GM19025 (cell line): ENCODE measurements around the gene SLC38A1.
"Not testable (repeated sequence)": the region's sequence is repeated elsewhere in the genome, so short reads cannot be mapped to it uniquely, and the experiment has no call there.

Source experiments
- ATAC-seq: cut with Tn5 transposase; IDR thresholded peaks from one replicate; pipeline ENCODE4 v1.9.1; 2021; ENCODE audit warnings: mild to moderate bottlenecking, low read depth, moderate library complexity; ENCODE audit not compliant: unreplicated experiment

SLC38A1 gene

GRCh38 chr12:46265102-46265501 lies 3.7 kb downstream of the SLC38A1 start:
- no peak for ATAC-seq

DNA sequence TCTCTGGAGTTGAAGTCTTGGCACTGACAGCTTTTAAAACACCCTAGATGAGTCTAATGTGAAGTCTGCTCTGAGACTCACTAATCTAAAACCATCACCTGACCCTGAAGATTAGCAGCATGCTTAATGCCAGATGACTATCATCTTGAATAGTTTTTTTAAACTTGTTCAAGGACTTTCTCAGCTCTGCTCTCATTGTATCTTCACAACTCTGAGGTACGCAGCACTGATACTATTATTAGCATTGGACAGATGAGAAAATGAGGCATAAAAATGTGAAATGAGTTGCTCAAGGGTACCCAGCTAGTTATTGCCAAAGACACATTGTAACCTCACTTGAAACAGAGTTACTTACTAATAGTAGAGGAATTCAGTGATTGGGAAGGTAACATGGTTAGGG lies 4.8 kb downstream of the SLC38A1 start:
- ATAC-seq = no peak

DNA sequence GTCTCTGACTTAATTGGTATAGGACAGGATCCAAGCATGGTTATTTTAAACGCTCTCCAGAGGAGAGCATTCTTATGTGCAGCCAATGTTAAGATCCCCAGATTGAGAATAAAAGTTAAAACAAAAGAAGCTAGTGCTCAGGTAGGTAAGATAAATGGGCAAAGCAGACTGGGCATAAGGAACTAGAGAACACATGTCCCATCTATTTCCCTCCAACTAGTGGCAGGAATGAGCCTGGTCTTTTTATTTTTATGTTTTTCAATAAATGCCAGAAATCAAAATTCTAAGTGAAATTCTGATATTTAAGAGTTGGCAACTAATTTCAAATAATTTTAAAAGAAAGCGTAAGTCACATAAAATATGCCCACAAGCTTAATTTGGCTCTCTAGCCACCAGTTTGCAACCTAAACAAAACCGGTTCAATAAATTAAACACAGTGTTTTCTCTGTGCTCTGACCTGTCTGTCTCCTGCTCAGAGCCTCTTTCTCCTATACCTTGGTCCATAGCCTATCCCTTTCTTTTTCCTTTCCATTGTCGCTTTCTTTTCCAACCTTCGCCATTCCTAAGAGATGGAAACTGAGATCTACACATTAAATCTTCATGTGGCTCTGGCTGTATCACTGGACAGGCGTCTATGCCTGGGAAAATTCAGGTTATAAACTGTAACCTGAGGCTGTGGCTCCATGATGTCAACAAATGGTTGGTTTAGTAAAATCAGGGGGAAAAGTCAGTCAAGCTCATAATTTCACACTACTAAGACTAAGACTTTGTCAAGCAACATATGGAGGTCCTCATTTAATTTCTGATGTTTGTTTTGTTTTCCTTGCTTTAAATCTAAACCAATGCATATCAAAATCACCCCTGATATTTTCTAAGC lies 5.5 kb downstream of the SLC38A1 start:
- ATAC-seq = no peak

- ATAC-seq = no peak
Measured at GRCh38 chr12:46261646-46262045, 7.2 kb downstream of the SLC38A1 start.

GRCh38 chr12:46260913-46261476 lies 7.8 kb downstream of the SLC38A1 start:
- no peak for ATAC-seq

- ATAC-seq = no peak
Measured at GRCh38 chr12:46260124-46260912, 8.5 kb downstream of the SLC38A1 start.

GRCh38 chr12:46259713-46260112 lies 9.1 kb downstream of the SLC38A1 start:
- no peak for ATAC-seq

DNA sequence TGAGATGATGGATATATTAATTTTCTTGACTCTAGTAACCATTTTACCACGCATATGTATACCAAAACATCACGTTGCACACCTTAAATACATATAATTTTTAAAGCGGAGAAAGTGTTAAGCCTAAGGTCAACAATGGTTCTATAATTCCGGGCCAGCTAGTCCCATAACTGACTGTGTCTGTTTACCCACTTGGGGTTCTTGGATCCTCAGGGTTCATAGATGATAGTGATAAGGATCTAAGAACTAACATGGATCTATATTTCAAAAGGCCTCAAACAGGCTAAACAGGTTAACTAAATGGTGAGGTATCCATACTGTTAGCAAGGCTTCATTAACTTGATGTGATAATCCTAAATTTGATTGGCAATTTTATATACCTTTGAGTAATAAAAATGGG lies 9.8 kb downstream of the SLC38A1 start:
- ATAC-seq = no peak

- ATAC-seq = no peak
Measured at GRCh38 chr12:46258129-46258528, 10.7 kb downstream of the SLC38A1 start.

DNA sequence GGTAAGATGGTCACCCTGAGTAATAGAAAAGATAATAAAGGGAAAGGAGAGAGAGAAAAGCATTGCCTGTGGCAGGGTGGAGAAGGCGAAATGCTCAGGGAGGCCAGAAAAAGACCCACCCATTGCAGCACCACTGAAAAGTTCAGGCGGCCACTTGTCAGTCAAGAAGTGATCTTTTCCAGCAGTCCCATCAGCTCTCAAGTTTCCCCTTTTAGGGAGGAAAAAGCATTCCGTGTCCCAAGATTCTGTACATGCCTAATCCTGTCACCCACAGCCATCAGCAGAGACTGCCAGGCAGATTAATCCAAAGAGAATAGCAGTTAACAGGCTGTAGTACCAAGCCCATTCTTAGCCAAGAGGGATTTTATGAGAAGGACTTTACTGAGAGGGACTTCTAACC lies 11.9 kb downstream of the SLC38A1 start:
- no peak for ATAC-seq

DNA sequence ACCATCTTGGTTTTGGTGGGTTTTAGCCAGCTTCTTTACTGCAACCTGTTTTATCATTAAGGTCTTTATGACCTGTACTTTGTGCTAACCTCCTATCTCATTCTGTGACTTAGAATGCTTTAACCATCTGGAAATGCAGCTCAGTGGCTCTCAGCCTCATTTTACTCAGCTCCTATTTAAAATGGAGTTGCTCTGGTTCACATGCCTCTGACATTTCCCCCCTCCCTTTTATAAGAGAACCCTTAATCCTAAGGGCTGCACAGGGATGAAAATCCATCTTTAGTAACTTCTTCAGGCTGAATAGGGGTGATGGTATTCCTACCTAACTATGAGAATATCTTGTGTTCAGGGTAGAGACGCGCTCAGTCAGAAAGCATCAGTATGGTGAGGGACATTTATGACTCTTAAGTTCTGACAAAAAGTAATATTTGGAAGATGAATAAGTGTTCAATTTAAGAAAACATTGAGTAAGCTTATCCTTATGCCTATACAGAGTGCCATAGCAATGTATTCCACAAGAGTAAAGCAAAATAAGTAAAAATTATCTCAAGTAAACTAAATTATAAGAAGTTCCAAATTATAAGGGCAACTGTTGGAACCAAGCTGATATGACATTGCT lies 15.2 kb downstream of the SLC38A1 start:
- ATAC-seq = no peak

- not testable (repeated sequence) for ATAC-seq
Measured at GRCh38 chr12:46251994-46252393, 16.8 kb downstream of the SLC38A1 start.

- ATAC-seq = not testable (repeated sequence)
Measured at GRCh38 chr12:46249960-46250359, 18.9 kb downstream of the SLC38A1 start.

- no peak for ATAC-seq
Measured at GRCh38 chr12:46246021-46246700, 22.7 kb downstream of the SLC38A1 start.

GRCh38 chr12:46244997-46245396 lies 23.8 kb downstream of the SLC38A1 start:
- ATAC-seq = no peak

- no peak for ATAC-seq
Measured at GRCh38 chr12:46244273-46244915, 24.4 kb downstream of the SLC38A1 start.

DNA sequence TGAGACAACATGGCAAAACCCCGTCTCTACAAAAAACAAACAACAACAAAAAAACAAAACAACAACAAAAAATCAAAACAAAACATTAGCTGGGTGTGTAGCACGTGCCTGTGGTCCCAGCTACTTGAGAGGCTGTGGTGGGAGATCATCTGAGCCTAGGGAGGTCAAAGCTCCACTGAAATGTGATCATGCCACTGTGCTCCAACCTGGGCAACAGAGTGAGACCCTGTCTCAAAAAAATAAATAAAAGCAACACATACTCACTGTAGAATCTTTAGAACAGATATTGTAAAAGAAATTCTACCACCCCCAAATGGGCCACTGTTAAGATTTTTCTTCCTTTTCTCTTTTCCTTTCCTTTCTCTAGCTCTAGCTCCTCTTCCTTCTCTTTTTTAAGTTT lies 26.3 kb downstream of the SLC38A1 start:
- ATAC-seq = no peak

GRCh38 chr12:46240436-46240835 lies 28.4 kb downstream of the SLC38A1 start:
- ATAC-seq = no peak

- ATAC-seq = no peak
Measured at GRCh38 chr12:46238821-46239220, 30.0 kb downstream of the SLC38A1 start.
